Natural killer cell treated with Interleukin-12 subunit alpha and Interleukin-12 subunit beta and Interleukin-15 and Interleukin-18, amount 100 ng/mL, for 72 hours (primary cell): Measurements from ENCODE around the gene GATAD2A. TPM values are rescaled to one million over a fixed set of nuclear protein-coding genes. Genes with fewer than 3 reads are reported as not detected.

ENCODE experiments used
- ATAC-seq, 2 donors: fragments of 150-1000 bp; cut with Tn5 transposase in 1 of 2; sonication (Bioruptor Pico), chemical (Tn5 transposase) in 1 of 2; 2 replicates each; pipeline ENCODE4 v1.10.0; 2021
- DNase-seq: peaks from one replicate; pipeline ENCODE4 v3.0.0; 2022; ENCODE audit warnings: low spot score
- H3K27ac Mint-ChIP-seq, 2 donors: 1 replicate in 1 of 2; 2 replicates in 1 of 2; pipeline ENCODE4 v1.8.0; 2022; ENCODE audit warnings: mixed read lengths in 2 of 2, mild to moderate bottlenecking in 1 of 2, moderate library complexity in 1 of 2
- H3K27me3 Mint-ChIP-seq, 2 donors: 1 replicate in 1 of 2; 2 replicates in 1 of 2; pipeline ENCODE4 v1.8.0; 2022; ENCODE audit warnings: mixed read lengths in 2 of 2
- H3K36me3 Mint-ChIP-seq: one replicate; pipeline ENCODE4 v1.8.0; 2022; ENCODE audit warnings: mixed read lengths
- H3K4me1 Mint-ChIP-seq, 2 donors: 1 replicate in 1 of 2; 2 replicates in 1 of 2; pipeline ENCODE4 v1.8.0; 2022; ENCODE audit warnings: low read depth in 2 of 2, mixed read lengths in 2 of 2, mild to moderate bottlenecking in 1 of 2
- H3K4me3 Mint-ChIP-seq: one replicate; pipeline ENCODE4 v1.8.0; 2022; ENCODE audit warnings: mixed read lengths
- H3K9me3 Mint-ChIP-seq: 2 replicates; pipeline ENCODE4 v1.8.0; 2022; ENCODE audit warnings: mixed read lengths
- total RNA-seq, 2 donors: library from RNA; stranded (reverse); gene quantifications; one replicate each; pipeline ENCODE4 v1.2.3, GENCODE V29; 2022

The GATAD2A gene
- total RNA-seq, 2 donors from 2014 or later = 171 to 224 TPM

DNA sequence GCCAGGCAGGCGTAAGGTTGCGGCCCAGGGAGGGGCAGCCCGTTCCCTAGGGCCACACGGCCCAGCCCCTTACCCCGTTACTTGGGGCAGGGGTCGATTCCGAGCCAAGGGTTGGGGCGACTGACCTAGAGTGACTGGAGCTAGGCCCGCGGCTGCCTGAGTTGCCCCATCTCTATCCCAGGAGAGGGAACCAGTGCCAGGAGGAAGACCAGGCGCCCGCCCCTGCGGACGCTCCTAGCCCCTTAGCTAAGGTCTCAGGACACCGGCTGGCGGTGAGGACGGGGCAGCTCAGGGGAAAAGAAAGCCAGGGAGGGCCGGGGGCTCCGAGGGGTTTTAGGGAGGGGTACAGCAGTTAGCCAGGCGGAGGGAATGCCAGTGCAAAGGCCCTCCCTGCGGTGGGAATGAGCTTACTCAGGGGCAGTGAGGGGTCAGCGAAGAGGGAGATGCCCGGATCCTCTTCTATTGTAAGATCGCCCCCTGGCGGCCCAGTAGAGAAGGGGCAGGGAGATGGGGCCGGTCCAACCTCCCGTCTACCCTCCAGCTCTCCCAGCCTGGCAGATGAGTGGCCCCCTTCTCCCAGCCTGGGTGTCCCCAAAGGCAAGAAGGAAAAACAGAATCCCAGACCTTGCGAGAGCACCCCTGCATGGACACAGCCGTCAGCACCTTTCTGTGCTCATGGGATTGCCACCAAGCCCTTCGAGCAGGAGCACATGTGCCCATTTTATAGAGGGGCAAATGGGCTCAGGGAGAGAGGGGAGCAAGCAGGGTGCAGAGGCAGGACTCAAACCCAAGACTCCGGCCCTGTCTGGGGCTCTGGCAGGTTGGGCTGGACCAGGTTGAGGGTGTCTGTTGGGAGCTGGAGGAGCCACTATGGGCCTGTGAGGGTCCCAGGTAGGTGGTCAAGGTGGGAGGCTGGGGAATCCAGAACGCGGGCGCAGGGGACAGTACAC, 148.9 kb downstream of the GATAD2A start:
- Mint-ChIP-seq H3K4me3 (no peak overlapping the region), H3K9me3 (no peaks in the 10 kb centered on the region), H3K27me3 (no peaks in the 10 kb centered on the region), H3K4me1 (peaks cover 0 to 6% of the 10 kb centered on the region in 2 donors), H3K27ac (peak overlapping the region in 1 of 2 donors; percentile 72), H3K36me3 (no peaks in the 10 kb centered on the region)
- ATAC-seq (peak; percentile 56 to 75), DNase-seq (peak; percentile 75)

GRCh38 chr19:19558055-19558454, 152.6 kb downstream of the GATAD2A start:
- no peaks in the 10 kb centered on the region for H3K9me3 Mint-ChIP-seq
- peaks cover 0 to 6% of the 10 kb centered on the region in 2 donors for H3K4me1 Mint-ChIP-seq
- no peak for ATAC-seq
- H3K27me3 Mint-ChIP-seq = no peaks in the 10 kb centered on the region
- no peak overlapping the region for H3K27ac Mint-ChIP-seq
- H3K4me3 Mint-ChIP-seq = no peak overlapping the region
- DNase-seq = no peak
- no peaks in the 10 kb centered on the region for H3K36me3 Mint-ChIP-seq

Other genes starting within 250 kb of the GATAD2A start
- 1 to 10 TPM; 2.4 to 5.9 TPM for gene MEF2B, start 235.4 kb upstream of the GATAD2A start, total RNA-seq
- gene BORCS8, start 213.5 kb upstream of the GATAD2A start, total RNA-seq = 10 to 100 TPM; 47.2 to 64.5 TPM
- 100 to 1,000 TPM in 1 of 2 donors, 10 to 100 TPM in 1; 45.2 to 107 TPM for gene RFXANK, start 213.4 kb upstream of the GATAD2A start, total RNA-seq
- 10 to 100 TPM; 34.0 to 71.0 TPM for gene NR2C2AP, start 202.3 kb upstream of the GATAD2A start, total RNA-seq
- gene NCAN, start 193.7 kb upstream of the GATAD2A start, total RNA-seq = not detected
- gene TM6SF2, start 132.4 kb upstream of the GATAD2A start, total RNA-seq = under 1 TPM in 1 of 2 donors, not detected in 1; 0.14 TPM
- 10 to 100 TPM; 61.1 to 69.6 TPM for gene SUGP1, start 85.2 kb upstream of the GATAD2A start, total RNA-seq
- gene MAU2, start 84.8 kb upstream of the GATAD2A start, total RNA-seq = 100 to 1,000 TPM in 1 of 2 donors, 10 to 100 TPM in 1; 83.7 to 122 TPM
- gene TSSK6, start 109.9 kb downstream of the GATAD2A start, total RNA-seq = 1 to 10 TPM; 1.9 to 2.6 TPM
- 100 to 1,000 TPM; 261 to 310 TPM for gene NDUFA13, start 110.5 kb downstream of the GATAD2A start, total RNA-seq
- gene YJEFN3, start 123.2 kb downstream of the GATAD2A start, total RNA-seq = 10 to 100 TPM in 1 of 2 donors, 1 to 10 TPM in 1; 10.0 to 14.9 TPM
- gene CILP2, start 132.6 kb downstream of the GATAD2A start, total RNA-seq = under 1 TPM; 0.21 to 0.42 TPM
- gene PBX4, start 213.0 kb downstream of the GATAD2A start, total RNA-seq = 10 to 100 TPM; 26.3 to 80.1 TPM
- gene LPAR2, start 222.5 kb downstream of the GATAD2A start, total RNA-seq = 10 to 100 TPM; 33.7 to 35.0 TPM
- 100 to 1,000 TPM in 1 of 2 donors, 10 to 100 TPM in 1; 87.2 to 112 TPM for gene GMIP, start 238.0 kb downstream of the GATAD2A start, total RNA-seq